Keratinocyte (primary cell): ENCODE data around the gene ASF1A. TPM values are rescaled to one million over a fixed set of nuclear protein-coding genes. Genes with fewer than 3 reads are reported as not detected.

ENCODE experiments used
- DNase-seq: peaks from one replicate; pipeline ENCODE4 v3.0.0-alpha.2; 2011; ENCODE audit warnings: low read depth, missing footprints, low spot score
- FAIRE-seq: peaks from 2 replicates; lab custom pipeline; 2011; peaks lifted over from hg19 to GRCh38; lab: Jason Lieb, UNC
- H2AFZ ChIP-seq: 2 replicates; pipeline ENCODE4 v1.6.0; 2012; ENCODE audit warnings: low read length, control low read depth, inconsistent platforms; ENCODE audit not compliant: control insufficient read depth
- H3K27ac ChIP-seq: 2 replicates; pipeline ENCODE4 v1.5.1; 2011; ENCODE audit warnings: low read length; ENCODE audit not compliant: control insufficient read depth, insufficient read depth
- H3K27me3 ChIP-seq: 3 replicates; pipeline ENCODE4 v1.6.0; 2011; ENCODE audit warnings: low read length; ENCODE audit not compliant: control insufficient read depth, insufficient read depth; ENCODE audit errors: extremely low read depth
- H3K36me3 ChIP-seq, 2 experiments: 2 replicates in 1 of 2; 3 replicates in 1 of 2; pipeline ENCODE4 v1.5.1; 2011; ENCODE audit warnings: low read length in 2 of 2, mild to moderate bottlenecking in 1 of 2; ENCODE audit not compliant: control insufficient read depth in 2 of 2, insufficient read depth in 2 of 2; ENCODE audit errors: extremely low read depth in 1 of 2
- H3K4me1 ChIP-seq: 3 replicates; pipeline ENCODE4 v1.5.1; 2011; ENCODE audit warnings: low read length; ENCODE audit not compliant: control insufficient read depth, insufficient read depth; ENCODE audit errors: extremely low read depth
- H3K4me2 ChIP-seq: 3 replicates; pipeline ENCODE4 v1.6.0; 2011; ENCODE audit warnings: low read depth, low read length; ENCODE audit not compliant: control insufficient read depth, insufficient read depth; ENCODE audit errors: extremely low read depth
- H3K4me3 ChIP-seq, 3 experiments: fragments of 200-600 bp in 1 of 3; sonication (generic) in 1 of 3; 2 replicates in 2 of 3; 3 replicates in 1 of 3; pipeline ENCODE4 v1.5.1; 2011 to 2016; ENCODE audit warnings: low read length in 3 of 3, mild to moderate bottlenecking in 3 of 3, control low read depth in 2 of 3, inconsistent platforms in 1 of 3, low read depth in 1 of 3, mixed read lengths in 1 of 3, mixed run types in 1 of 3, moderate library complexity in 1 of 3; ENCODE audit not compliant: control insufficient read depth in 2 of 3, insufficient read depth in 2 of 3; ENCODE audit errors: extremely low read depth in 1 of 3
- H3K79me2 ChIP-seq: 2 replicates; pipeline ENCODE4 v1.6.0; 2012; ENCODE audit warnings: low read length; ENCODE audit not compliant: control insufficient read depth, insufficient read depth
- H3K9ac ChIP-seq: 3 replicates; pipeline ENCODE4 v1.6.0; 2011; ENCODE audit warnings: low read length; ENCODE audit not compliant: control insufficient read depth, insufficient read depth; ENCODE audit errors: extremely low read depth
- H3K9me1 ChIP-seq: 3 replicates; pipeline ENCODE4 v1.6.0; 2011; ENCODE audit warnings: low read length; ENCODE audit not compliant: control insufficient read depth, insufficient read depth; ENCODE audit errors: extremely low read depth
- H3K9me3 ChIP-seq: 2 replicates; pipeline ENCODE4 v1.5.1; 2012; ENCODE audit warnings: low read depth, low read length; ENCODE audit not compliant: control insufficient read depth
- H4K20me1 ChIP-seq: 3 replicates; pipeline ENCODE4 v1.6.0; 2011; ENCODE audit warnings: low read length; ENCODE audit not compliant: control insufficient read depth, insufficient read depth; ENCODE audit errors: extremely low read depth
- CTCF ChIP-seq, 3 experiments: IDR thresholded peaks in 1 of 3; conservative IDR thresholded peaks in 1 of 3; optimal IDR thresholded peaks in 1 of 3; 2 replicates in 2 of 3; 3 replicates in 1 of 3; pipeline versions ENCODE3 to v1.5.1; 2011; ENCODE audit warnings: low read length in 3 of 3, mild to moderate bottlenecking in 3 of 3, moderate library complexity in 2 of 3, control low read depth in 1 of 3, inconsistent platforms in 1 of 3; ENCODE audit not compliant: insufficient read depth in 2 of 3; ENCODE audit errors: extremely low read depth in 1 of 3
- EZH2 ChIP-seq: IDR thresholded peaks from one replicate; pipeline ENCODE4 v1.6.1; 2012; ENCODE audit warnings: inconsistent platforms, mild to moderate bottlenecking, low read length, moderate library complexity
- dilution Hi-C: fragments of 300-500 bp; cut with MboI; formaldehyde crosslinking; loops from one replicate; pipeline ENCODE4 v1.7.0; 2020; ENCODE audit warnings: low sequenced_read_pairs; ENCODE audit not compliant: extremely low pct_ligation_motif_present
- polyA plus RNA-seq, 5 experiments: library from polyadenylated mRNA; depleted of rRNA in 3 of 5; stranded (reverse) in 3 of 5; stranded (forward) in 1 of 5; unstranded in 1 of 5; fragments of >200 nt; gene quantifications; 1 replicate in 1 of 5; 2 replicates in 3 of 5; 3 replicates in 1 of 5; pipeline versions ENCODE4 v1.2.1 to v1.2.3, GENCODE V29; 2011 to 2012; ENCODE audit warnings: missing spikeins in 2 of 5, low read depth in 1 of 5, low replicate concordance in 1 of 5

ASF1A gene
- polyA plus RNA-seq, 1 donor (not counting 4 experiments of a cell fraction or from before 2014, with no cell fraction given): 19.9 TPM

DNA sequence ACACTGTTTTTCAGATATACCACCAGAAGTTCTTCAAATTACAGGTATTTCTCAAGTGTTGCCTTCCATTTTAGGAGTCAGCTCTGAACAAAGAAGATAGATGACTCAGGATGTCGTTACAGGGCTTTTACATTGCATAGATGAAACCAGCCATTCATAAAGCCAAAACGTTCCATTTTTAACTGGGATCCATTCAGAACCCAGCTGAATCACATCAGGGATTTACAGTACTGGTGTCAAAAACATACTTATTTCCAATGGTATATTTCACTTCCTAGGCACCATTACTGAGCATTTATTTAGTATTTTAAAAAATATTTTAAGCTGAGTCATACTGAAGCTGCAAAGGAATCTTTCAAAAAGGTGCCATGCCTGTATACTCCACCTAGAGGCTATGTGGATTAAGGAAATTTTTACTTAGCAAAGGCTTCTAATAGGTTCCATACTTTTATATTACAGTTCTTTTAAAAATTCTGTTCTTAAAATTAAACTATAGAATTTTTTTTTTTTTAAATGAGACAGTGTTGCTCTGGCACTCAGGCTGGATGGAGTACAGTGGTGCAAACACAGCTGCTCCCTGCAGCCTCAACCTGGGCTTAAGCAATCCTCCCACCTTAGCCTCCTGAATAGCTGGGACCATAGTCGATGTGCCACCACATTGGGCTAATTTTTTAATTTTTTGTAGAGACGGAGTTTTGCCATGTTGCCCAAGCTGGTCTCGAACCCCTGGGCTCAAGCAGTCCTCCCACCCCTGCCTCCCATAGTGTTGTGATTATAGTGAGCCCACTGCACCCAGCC is 2.6 kb downstream of the ASF1A start:
- peak overlapping the region; percentile 95 for H3K27ac ChIP-seq
- H3K4me2 ChIP-seq: peak overlapping the region; percentile 88
- H4K20me1 ChIP-seq: no peaks in the 10 kb centered on the region
- DNase-seq: peak; percentile 53
- H2AFZ ChIP-seq: peak overlapping the region; percentile 81
- peaks cover 0 to 3% of the 10 kb centered on the region in 2 experiments for H3K36me3 ChIP-seq
- H3K9me1 ChIP-seq: no peaks in the 10 kb centered on the region
- FAIRE-seq: peak; percentile 65
- TF ChIP-seq EZH2: no peak
- peak in 2 of 3 experiments; percentile 41 to 45 for TF ChIP-seq CTCF (optimal IDR thresholded peaks at IDR 0.05 in 1 of 3, IDR thresholded peaks at IDR 0.05 in 1 of 3, conservative IDR thresholded peaks at IDR 0.05 in 1 of 3; ENCODE audit: extremely low read depth in 1 of 3, insufficient read depth in 2 of 3, low read length in 3 of 3)
- peaks cover 56% of the 10 kb centered on the region for H3K79me2 ChIP-seq
- H3K9ac ChIP-seq: peak overlapping the region; percentile 90
- dilution Hi-C loops: no loop called here
- H3K4me3 ChIP-seq: peak overlapping the region; percentile 12 to 96 (median 94)
- no peaks in the 10 kb centered on the region for H3K27me3 ChIP-seq
- peaks cover 15% of the 10 kb centered on the region for H3K4me1 ChIP-seq
- no peaks in the 10 kb centered on the region for H3K9me3 ChIP-seq

DNA sequence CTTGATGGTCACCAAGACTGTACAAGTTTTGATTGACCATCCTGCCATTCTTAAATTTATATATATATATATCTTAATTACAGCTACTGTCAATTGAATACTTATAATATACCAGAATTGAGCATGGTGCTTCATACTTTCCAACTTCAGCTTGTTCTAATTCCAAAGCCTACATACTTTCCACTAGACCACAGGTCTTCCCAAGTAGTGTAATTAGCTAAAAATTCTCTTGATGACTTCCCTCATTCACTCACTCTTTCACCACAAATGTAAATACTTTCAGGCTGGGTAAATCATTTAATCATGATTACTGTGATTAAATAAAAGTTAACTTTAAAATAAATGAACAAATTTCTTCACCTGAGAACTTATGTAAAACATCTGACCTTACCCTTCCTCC is 3.4 kb downstream of the ASF1A start:
- DNase-seq (no peak), FAIRE-seq (no peak)
- Histone ChIP-seq H3K27ac (no peak overlapping the region), H4K20me1 (no peaks in the 10 kb centered on the region), H3K4me3 (no peak overlapping the region), H3K9me3 (no peaks in the 10 kb centered on the region), H3K9me1 (no peaks in the 10 kb centered on the region), H3K4me1 (peaks cover 7% of the 10 kb centered on the region), H3K36me3 (peaks cover 0 to 3% of the 10 kb centered on the region in 2 experiments), H3K79me2 (peaks cover 50% of the 10 kb centered on the region), H2AFZ (no peak overlapping the region), H3K27me3 (no peaks in the 10 kb centered on the region), H3K9ac (no peak overlapping the region), H3K4me2 (no peak overlapping the region)
- dilution Hi-C loops: no loop called here
- TF ChIP-seq CTCF (optimal IDR thresholded peaks at IDR 0.05 in 1 of 3, IDR thresholded peaks at IDR 0.05 in 1 of 3, conservative IDR thresholded peaks at IDR 0.05 in 1 of 3; ENCODE audit: extremely low read depth in 1 of 3, insufficient read depth in 2 of 3, low read length in 3 of 3) (no peak), EZH2 (no peak)
